Neural progenitor cell (in vitro differentiated cells): ENCODE results near the gene CSNK2A1. TPM values are rescaled to one million over a fixed set of nuclear protein-coding genes. Genes with fewer than 3 reads are reported as not detected.

Experiments used
- DNase-seq: peaks from one replicate; pipeline ENCODE4 v3.0.0-alpha.2; 2016; ENCODE audit warnings: low spot score
- H2AFZ ChIP-seq: fragments of 200-600 bp; sonication (generic); replicated peaks from 2 replicates; pipeline ENCODE4 v1.6.1; 2016; ENCODE audit warnings: antibody characterized with exemption
- H3F3A ChIP-seq: fragments of 200-600 bp; sonication (generic); 2 replicates; pipeline ENCODE4 v1.6.1; 2016; ENCODE audit warnings: antibody characterized with exemption, low read depth
- H3K27ac ChIP-seq: fragments of 200-600 bp; sonication (generic); 2 replicates; pipeline ENCODE4 v1.5.1; 2016; ENCODE audit warnings: mild to moderate bottlenecking
- H3K27me3 ChIP-seq: fragments of 200-600 bp; sonication (generic); 2 replicates; pipeline ENCODE4 v1.6.1; 2016; ENCODE audit warnings: mild to moderate bottlenecking, moderate library complexity
- H3K36me3 ChIP-seq: fragments of 200-600 bp; sonication (generic); 2 replicates; pipeline ENCODE4 v1.5.1; 2016
- H3K4me1 ChIP-seq: fragments of 200-600 bp; sonication (generic); 2 replicates; pipeline ENCODE4 v1.6.1; 2016; ENCODE audit warnings: mixed run types
- H3K4me2 ChIP-seq: fragments of 200-600 bp; sonication (generic); 2 replicates; pipeline ENCODE4 v1.6.1; 2016
- H3K4me3 ChIP-seq: fragments of 200-600 bp; sonication (generic); 2 replicates; pipeline ENCODE4 v1.5.1; 2016
- H3K79me2 ChIP-seq: fragments of 200-600 bp; sonication (generic); 2 replicates; pipeline ENCODE4 v1.6.1; 2016; ENCODE audit warnings: low read depth
- H3K9ac ChIP-seq: fragments of 200-600 bp; sonication (generic); 2 replicates; pipeline ENCODE4 v1.6.1; 2016
- H3K9me3 ChIP-seq: fragments of 200-600 bp; sonication (generic); 2 replicates; pipeline ENCODE4 v1.5.1; 2016; ENCODE audit warnings: low read depth
- H4K20me1 ChIP-seq: fragments of 200-600 bp; sonication (generic); 2 replicates; pipeline ENCODE4 v1.6.1; 2016; ENCODE audit warnings: low read depth
- H3K27ac Mint-ChIP-seq: 3 replicates; pipeline ENCODE4 v1.8.0; 2021; ENCODE audit warnings: mixed read lengths
- H3K27me3 Mint-ChIP-seq: 2 replicates; pipeline ENCODE4 v1.8.0; 2022; ENCODE audit warnings: low read depth, mild to moderate bottlenecking, inconsistent platforms, moderate library complexity, mixed read lengths; ENCODE audit not compliant: insufficient read depth
- H3K36me3 Mint-ChIP-seq: 3 replicates; pipeline ENCODE4 v1.8.0; 2021; ENCODE audit warnings: mixed read lengths
- H3K4me1 Mint-ChIP-seq: 3 replicates; pipeline ENCODE4 v1.8.0; 2021; ENCODE audit warnings: mixed read lengths
- H3K4me3 Mint-ChIP-seq: 3 replicates; pipeline ENCODE4 v1.8.0; 2021; ENCODE audit warnings: mild to moderate bottlenecking, moderate library complexity, mixed read lengths
- H3K9me3 Mint-ChIP-seq: 3 replicates; pipeline ENCODE4 v1.8.0; 2020; ENCODE audit warnings: mixed read lengths
- CTCF ChIP-seq: fragments of 200-600 bp; sonication (generic); IDR thresholded peaks from 2 replicates; pipeline ENCODE4 v1.5.1; 2017; ENCODE audit warnings: antibody characterized with exemption, mild to moderate bottlenecking
- EZH2 ChIP-seq: fragments of 200-600 bp; sonication (generic); IDR thresholded peaks from 2 replicates; pipeline ENCODE4 v1.6.1; 2017; ENCODE audit warnings: antibody characterized with exemption, mild to moderate bottlenecking, moderate library complexity
- EZH2phosphoT487 ChIP-seq: fragments of 200-600 bp; sonication (generic); IDR thresholded peaks from 2 replicates; pipeline ENCODE4 v1.6.1; 2017; ENCODE audit warnings: antibody characterized with exemption
- total RNA-seq: library from RNA; depleted of rRNA; stranded (reverse); fragments of >200 nt; gene quantifications from 2 replicates; pipeline ENCODE4 v1.2.3, GENCODE V29; 2015; ENCODE audit warnings: low replicate concordance

The CSNK2A1 gene
- total RNA-seq, 1 donor from 2014 or later = 599 TPM

DNA sequence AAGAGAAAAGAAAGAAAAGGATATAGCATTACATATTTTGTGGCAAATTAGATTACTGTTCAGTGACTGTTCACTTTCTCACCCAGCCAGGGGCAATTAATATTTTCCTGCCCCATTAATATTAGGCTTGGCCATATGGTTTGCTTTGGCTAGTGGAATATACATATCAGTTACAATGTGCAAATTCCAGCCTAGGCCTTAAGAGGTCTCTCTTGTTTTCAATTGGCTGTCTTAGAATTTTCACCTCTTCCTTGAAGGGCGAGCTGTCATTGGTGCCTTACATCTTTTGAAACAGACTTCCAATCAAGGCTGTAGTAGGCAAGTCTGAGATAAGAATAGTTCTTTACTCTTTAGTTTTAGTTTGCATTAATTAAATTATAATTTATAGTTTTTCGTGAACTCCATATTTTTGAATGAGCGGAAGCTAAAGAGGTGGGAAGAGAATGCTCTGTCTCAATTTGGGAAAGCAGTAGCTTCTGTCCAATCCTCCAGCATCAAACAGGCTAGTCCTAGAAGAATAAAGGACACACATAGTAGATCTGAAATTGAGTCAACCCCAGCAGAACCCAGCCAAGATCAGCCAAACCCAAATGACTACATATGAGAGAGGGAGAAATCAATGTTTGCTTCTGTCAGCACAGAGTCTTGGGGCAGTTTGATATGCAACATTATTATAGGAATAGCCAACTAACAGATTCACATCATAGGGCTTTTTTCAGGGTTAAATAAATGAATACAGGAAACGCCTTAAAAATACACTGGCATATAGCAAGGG, 6.3 kb upstream of the CSNK2A1 start:
- no peak overlapping the region for H3K27ac ChIP-seq
- no peak overlapping the region for H3K9ac ChIP-seq
- Mint-ChIP-seq H3K9me3 (no peaks in the 10 kb centered on the region), H3K27me3 (peaks cover 11% of the 10 kb centered on the region), H3K4me3 (no peak overlapping the region), H3K4me1 (no peaks in the 10 kb centered on the region), H3K27ac (no peak overlapping the region), H3K36me3 (no peaks in the 10 kb centered on the region)
- no peak for TF ChIP-seq CTCF
- no peak for TF ChIP-seq EZH2
- no peak for TF ChIP-seq EZH2phosphoT487
- no peak overlapping the region for H3K4me3 ChIP-seq
- no peaks in the 10 kb centered on the region for H3K9me3 ChIP-seq
- no peaks in the 10 kb centered on the region for H4K20me1 ChIP-seq
- no peak for DNase-seq
- peaks cover 72% of the 10 kb centered on the region for H3K27me3 ChIP-seq
- H3F3A ChIP-seq = no peaks in the 10 kb centered on the region
- H2AFZ ChIP-seq = no peak overlapping the region
- H3K79me2 ChIP-seq = no peaks in the 10 kb centered on the region
- H3K4me1 ChIP-seq = no peaks in the 10 kb centered on the region
- no peak overlapping the region for H3K4me2 ChIP-seq
- H3K36me3 ChIP-seq = no peaks in the 10 kb centered on the region

DNA sequence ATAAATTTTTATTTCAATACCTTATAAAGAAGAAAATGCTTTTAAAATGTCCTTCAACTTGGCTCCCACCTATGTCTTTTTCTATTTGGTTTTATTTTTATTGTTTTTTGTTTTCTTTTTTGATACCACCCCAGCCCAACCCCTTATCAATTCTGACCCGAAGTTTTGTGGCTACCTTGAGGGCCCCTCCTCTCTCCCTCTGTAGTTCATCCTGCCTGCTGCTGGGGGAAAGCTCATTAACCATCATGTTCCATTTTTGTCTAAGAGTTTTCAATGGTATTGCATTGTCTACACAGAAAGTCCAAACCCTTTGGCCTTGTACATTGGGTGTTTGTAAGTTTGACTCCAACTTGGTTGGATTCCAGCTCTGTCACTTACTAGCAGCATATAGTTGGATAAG, 5.3 kb upstream of the CSNK2A1 start:
- no peaks in the 10 kb centered on the region for H3F3A ChIP-seq
- no peaks in the 10 kb centered on the region for H3K79me2 ChIP-seq
- no peaks in the 10 kb centered on the region for H3K36me3 ChIP-seq
- H3K27me3 Mint-ChIP-seq = peaks cover 9% of the 10 kb centered on the region
- H3K27ac Mint-ChIP-seq = no peak overlapping the region
- no peak overlapping the region for H3K4me2 ChIP-seq
- no peak for TF ChIP-seq EZH2
- TF ChIP-seq EZH2phosphoT487 = no peak
- no peak for TF ChIP-seq CTCF
- H3K9me3 Mint-ChIP-seq = no peaks in the 10 kb centered on the region
- no peak overlapping the region for H3K27ac ChIP-seq
- no peaks in the 10 kb centered on the region for H4K20me1 ChIP-seq
- H3K4me3 Mint-ChIP-seq = no peak overlapping the region
- no peak overlapping the region for H2AFZ ChIP-seq
- H3K36me3 Mint-ChIP-seq = no peaks in the 10 kb centered on the region
- no peak overlapping the region for H3K4me3 ChIP-seq
- H3K4me1 ChIP-seq = no peaks in the 10 kb centered on the region
- H3K27me3 ChIP-seq = peaks cover 64% of the 10 kb centered on the region
- no peak for DNase-seq
- peaks cover 7% of the 10 kb centered on the region for H3K4me1 Mint-ChIP-seq
- no peaks in the 10 kb centered on the region for H3K9me3 ChIP-seq
- H3K9ac ChIP-seq = no peak overlapping the region

GRCh38 chr20:547394-547793, 3.8 kb upstream of the CSNK2A1 start:
- Histone ChIP-seq H3K79me2 (peaks cover 12% of the 10 kb centered on the region), H2AFZ (no peak overlapping the region), H3K27ac (no peak overlapping the region), H3K36me3 (no peaks in the 10 kb centered on the region), H3F3A (no peaks in the 10 kb centered on the region), H3K27me3 (peaks cover 63% of the 10 kb centered on the region), H3K4me3 (no peak overlapping the region), H3K4me2 (no peak overlapping the region), H3K4me1 (peaks cover 2% of the 10 kb centered on the region), H4K20me1 (peaks cover 7% of the 10 kb centered on the region), H3K9ac (no peak overlapping the region), H3K9me3 (no peaks in the 10 kb centered on the region)
- DNase-seq = no peak
- Mint-ChIP-seq H3K4me3 (no peak overlapping the region), H3K27ac (no peak overlapping the region), H3K27me3 (peaks cover 10% of the 10 kb centered on the region), H3K4me1 (peaks cover 13% of the 10 kb centered on the region), H3K9me3 (peaks cover 4% of the 10 kb centered on the region), H3K36me3 (peaks cover 4% of the 10 kb centered on the region)
- TF ChIP-seq EZH2 = no peak
- no peak for TF ChIP-seq EZH2phosphoT487
- TF ChIP-seq CTCF = no peak
